SIG-M5 (cell line): ENCODE measurements around the gene ABL1.

Source experiments
- DNase-seq: peaks from one replicate; lab custom pipeline; 2025; lab: John Stamatoyannopoulos, UW

Gene ABL1

DNA sequence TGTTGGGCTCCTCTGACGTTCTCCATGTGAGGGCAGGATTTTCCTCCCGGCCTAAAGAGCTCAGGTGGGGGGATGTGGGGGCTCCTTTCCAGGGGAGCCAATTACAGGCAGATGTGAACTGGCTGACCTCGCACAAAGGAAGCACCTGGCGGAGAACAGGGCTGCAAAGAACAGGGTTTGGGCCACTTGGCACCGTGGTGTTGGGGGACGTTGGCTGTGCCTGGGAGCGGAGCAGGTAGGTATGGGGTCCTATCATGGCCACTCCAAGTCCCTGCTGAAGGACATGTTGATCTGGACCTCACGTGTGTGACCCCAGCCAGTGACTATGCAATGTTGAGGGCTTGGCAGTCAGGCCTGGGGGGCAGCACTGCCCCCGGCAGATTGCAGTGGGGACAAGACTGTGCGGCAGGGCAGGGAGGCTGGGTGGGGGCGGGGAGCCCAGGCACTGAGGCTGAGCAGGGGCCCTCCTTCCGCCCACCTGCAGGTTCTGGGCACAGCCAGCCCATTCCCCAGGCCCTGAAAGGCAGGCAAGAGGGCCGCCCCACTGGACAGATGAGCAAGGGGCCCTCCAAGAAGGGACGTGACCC is 84.6 kb downstream of the ABL1 start:
- no peak for DNase-seq

DNA sequence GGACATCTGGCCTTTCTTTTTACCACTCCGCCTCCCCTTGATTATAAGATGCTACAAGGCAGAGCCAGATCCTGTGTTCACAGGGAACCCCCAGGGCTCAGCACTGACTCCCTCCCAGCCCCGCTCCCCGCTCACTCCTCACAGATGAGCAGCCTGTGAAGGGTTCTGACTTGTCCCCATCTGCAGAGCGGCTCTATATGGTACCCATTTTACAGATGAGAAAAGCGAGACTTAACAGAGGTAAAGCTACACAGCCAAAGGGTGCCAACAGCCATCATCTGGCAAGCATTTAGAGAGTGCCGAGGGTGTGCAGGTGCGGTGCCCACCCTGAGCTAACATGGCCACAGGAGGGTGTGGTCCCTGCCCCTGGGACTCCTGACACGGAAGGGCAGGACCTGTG is 85.2 kb downstream of the ABL1 start:
- DNase-seq: no peak

DNA sequence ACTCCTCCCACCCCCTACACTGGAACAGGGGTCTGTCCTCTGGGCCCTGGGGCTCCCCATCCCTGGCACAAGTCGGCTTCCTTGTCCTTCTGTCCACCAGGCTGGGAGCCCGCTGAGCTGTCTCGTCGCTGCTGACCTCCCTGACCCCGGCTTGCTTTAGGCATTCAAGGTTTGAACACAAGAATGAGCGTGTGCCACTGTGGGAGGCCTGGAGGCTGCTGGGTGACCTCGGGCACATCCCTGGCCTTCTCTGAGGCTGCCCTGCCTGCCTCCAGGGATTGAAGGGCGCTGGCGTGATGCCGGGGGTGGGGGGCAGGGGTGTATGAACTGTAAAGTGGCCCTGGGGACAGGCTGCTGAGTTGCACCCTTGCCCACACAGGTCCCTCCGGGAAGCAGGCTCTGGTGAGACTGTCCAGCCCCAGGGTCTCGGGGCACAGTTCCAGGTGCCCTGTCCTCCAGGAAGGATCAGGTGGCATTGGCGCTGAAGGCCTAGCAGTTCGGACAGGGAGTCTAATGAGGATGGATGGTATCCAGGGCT is 85.8 kb downstream of the ABL1 start:
- no peak for DNase-seq

DNA sequence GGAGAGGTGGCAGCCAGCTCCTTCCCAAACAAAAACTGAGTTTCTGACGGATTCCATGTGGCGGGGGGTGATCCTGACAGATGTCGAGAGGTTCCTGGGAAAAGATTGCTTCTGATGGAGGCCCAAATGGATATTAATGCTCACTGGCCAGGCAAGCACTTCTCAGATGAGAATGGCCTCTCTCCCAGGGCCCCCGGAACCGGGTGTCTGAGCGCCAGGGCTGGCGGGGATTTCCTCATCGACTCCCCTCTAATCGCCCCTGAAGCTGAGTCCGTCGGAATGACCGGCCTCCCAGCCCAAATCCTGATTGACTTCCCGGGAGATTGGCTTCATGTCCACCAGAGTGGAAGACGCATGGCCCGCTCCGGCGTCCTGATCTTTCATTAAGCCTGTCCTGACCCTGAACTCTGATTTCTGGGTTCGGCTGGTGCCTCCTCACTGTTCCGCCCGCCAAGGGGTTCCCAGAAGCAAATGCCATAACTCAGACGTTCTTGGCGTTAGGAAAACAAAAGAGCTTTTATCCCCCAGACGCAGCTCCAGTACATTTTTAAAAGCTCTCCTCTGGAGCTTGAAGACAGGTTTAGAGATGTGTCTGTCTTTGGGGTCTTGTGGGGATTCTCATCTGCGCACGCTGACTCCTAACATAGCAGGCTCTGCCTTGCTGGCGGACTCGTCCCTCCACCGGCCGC is 86.4 kb downstream of the ABL1 start:
- no peak for DNase-seq

DNA sequence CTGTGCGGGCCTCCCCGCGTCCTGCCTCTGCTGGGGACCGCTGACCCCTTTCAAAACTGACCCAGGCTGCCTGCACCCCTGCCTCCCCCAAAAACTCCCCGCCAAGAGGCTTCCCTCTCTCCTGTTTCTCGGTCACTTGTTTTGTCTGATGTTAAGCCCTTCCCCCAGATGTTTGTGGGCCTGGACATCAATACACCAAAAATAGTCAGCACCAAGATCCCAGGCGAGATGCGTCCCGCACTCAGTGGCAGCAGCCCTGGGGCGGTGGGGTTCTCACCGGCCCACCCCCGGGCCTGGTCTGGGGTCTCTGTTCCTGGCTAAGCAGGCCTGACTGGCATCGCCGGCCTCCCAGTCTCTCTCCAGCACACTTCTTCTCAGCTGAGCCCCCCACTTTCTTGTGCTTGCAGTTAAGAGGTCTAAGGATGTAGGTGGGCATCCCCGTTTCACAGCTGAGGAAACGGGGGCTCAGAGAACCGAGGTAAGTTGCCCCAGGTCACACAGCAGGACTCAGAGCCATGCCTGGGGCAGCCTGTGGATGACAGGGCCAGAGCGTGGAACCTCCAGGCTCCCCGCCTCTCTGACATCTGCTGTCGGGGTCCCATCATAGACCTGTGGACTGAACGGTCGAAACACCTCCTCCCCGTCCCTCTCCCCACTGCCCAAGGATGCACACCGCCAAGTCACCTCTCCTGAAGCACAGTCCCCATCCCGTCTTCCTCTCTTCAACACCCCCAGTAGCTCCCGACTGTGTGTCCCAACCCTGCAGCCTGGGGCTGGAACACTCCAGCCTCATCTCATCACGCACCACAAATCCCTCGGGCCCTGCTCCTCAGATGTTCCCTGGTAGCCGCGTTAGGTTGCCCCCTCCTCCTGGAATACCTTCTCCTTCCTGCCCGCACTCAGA is 87.2 kb downstream of the ABL1 start:
- DNase-seq: no peak

DNA sequence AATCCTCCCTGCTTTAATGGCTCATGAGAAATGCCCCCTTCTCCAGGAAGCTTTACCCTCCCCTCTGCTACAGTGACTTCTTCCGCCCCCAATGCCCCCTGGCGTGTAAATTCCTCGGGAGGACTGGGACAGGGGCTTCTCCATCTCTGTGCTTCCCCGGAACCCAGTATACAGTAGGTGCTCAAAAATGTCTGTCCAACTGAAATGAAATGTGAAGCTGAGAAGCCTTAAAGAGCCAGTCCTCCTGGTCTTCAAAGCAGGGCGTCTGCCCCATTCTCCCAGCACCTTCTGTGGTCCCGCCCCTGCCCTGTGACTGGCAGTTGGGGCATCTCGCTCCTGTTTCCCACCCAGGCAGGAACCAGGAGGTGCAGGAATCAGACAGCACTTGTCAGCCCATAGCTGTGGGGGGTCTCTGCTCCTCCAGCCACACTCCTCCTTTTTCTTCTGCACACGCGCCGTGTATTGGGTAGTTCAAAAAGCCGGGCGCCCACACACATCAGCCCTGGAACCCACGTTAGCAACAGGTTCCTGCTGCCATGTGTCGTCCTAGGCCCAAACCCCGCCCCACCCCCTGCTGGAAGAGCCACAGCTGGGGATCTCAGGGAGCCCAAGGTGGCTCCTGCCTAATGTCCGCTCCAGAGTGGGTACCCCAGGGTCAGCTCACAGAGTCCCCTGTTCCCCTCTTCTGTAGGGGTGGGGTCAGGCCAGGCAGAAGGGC is 88.0 kb downstream of the ABL1 start:
- DNase-seq: no peak

DNA sequence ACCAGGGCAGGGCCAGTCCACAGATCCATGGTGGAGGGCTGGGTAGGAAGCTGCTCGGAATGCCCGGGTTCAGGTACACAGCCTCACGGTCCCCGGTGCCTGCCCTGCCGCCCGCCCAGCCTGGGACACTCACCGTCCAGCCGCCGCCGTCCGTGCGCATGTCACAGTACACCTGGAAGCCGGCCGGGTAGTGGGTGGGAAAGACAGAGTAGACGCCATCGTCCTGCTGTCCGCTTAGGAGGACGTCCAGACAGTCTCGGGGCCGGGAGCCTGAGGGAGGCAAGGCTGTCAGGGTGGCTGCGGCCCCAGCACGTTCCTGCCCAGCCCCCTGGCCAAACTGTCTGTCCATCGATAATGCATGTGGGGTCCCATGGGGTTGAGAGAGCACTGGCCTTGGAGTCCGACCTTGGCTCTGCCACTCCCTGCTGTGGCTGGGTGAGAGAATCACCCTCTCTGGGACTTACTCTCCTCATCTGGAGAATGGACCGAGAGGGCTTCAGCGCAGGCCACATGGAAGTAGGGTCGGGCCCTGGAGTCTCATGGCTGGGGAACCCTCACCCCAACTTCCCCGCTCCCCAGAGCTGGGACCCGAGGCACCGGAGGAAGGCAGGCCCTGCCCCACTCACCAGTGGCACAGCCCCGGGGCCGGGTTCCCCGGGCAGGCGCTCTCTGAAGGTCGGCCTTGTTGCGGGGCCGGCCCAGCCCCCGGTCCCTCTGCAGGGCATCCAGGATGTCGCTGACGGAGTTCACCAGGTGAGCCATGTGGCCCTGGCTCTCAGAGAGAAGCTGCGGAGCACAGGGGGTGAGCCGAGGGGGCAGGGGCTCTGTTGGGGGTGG is 88.8 kb downstream of the ABL1 start:
- DNase-seq: no peak

DNA sequence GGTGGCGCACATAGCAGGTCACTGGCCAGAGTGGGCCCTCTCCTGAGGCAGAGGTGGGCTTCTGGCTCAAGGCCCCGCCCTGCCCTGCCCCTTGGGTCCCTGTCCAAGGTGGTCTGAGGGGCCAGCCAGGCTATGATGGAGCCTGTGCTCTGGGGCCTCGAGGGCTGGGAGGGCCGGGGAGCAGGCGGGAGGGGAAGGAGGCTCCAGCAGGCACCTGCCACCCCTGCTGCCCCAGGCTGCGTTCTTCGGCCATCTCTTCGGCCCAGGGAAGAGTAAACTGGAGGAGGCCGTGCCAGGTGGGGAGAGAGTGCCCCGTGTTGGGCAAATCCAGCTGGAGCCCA is 89.4 kb downstream of the ABL1 start:
- DNase-seq: no peak

DNA sequence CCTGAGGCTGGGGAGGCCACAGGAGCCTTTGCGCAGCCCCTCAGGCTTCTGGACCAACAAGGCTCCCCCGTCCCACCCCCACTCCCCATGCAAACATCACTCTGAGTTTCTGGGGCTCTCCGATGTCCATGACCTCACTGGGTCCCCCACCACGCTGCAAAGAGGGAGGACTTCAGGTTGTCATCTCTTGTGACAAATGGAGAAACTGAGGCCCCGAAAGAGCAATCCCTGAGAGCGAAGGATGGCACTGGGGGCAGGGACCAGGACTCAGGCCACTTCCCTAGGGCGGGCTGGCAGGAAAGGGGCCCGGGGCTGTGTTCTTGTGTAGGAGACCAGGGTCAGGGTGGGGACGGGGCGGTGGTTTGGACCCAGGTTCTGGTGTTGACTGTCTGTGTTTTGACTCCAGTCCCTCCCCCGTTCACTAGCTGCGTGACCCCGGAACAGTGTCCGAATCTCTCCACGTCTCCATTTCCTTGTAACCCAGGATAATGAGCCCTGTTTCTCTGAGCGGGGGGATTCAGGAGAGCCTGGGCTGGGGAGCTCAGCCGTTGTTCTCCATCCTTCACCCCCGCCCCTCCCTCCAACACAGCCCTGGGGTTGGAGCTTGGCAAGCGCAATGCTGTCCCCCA is 90.1 kb downstream of the ABL1 start:
- DNase-seq: no peak

DNA sequence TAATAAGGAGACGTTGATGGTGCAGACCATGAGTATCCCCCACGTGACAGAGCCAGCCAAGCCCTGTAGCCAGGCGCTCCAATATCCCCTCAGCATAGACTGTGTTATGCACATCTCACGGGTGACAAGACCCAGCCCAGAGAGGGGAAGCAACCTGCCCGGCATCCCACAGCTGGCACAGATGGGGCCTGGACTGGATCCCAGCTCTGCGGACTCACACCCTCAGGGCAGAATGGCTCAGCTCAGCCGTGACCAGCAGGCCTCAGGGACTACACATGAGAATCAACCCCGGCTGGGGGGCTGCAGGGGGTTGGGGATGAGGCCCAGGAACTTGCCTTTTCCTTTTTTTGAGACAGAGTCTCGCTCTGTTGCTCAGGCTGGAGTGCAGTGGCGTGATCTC is 92.3 kb downstream of the ABL1 start:
- DNase-seq: no peak

DNA sequence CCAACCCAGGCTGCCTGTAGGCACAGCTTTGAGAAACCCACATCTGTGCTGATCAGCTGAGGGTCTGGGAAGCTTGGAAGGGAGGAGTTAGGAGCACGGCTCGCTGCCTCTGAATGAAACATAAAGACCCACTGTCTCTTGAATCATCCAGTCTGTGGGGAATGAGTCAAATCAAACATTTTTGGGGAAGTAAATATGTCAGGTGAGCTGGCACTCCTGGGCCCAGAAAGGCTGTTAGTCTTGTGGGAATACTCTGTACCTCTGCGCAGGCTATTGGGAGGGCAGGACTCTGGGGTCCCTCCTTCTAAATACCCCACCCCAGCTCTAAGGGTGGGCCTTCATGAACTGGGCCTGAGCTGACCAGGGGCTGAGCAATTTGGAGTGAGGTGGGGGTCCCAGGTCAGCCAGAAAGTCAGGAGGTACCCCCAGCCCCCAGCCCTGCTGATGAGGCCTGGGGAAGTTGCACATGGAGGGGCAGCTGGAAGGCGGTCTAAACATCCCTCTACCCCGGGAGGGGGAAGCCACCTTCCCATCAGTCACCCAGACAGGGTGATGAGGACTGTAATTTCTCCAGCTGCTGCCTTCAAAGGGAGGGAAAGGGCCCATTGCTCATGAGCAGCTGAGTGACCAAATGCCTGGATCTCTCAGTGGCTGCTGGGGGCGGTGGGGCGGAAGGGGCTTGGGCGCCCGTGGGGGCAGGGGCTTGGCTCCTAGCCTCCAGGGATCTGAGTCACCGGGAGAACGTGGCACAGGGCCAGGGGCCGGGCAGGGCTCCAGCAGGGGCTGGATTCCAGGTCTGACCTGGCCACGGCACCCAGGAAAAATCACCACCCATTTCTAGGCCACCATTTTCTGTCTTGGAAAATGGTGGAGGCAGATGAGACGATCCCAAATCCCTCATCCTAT is 93.2 kb downstream of the ABL1 start:
- DNase-seq: no peak

DNA sequence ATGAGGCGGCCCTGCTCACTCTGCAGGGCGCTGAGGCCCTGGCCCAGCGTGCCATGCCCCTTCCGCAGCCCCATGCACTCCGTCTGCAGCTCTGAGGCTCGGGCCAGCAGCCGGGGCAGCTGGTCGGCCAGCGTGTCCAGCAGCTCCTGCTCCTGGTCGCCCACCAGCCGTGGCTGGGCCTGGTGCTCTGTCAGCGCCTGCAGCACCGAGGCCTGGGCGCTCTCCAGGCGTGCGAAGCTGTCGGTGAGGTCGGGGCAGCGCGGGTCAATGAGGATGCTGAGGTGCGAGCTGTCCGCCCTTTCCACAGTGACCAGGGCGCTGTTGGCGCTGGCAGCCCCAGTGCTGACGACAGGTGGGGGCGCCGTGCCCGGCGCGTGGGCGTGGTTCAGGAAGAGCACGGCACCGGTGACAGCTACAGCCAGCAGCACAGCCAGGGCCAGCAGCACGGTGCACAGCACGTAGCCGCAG is 94.6 kb downstream of the ABL1 start:
- no peak for DNase-seq

DNA sequence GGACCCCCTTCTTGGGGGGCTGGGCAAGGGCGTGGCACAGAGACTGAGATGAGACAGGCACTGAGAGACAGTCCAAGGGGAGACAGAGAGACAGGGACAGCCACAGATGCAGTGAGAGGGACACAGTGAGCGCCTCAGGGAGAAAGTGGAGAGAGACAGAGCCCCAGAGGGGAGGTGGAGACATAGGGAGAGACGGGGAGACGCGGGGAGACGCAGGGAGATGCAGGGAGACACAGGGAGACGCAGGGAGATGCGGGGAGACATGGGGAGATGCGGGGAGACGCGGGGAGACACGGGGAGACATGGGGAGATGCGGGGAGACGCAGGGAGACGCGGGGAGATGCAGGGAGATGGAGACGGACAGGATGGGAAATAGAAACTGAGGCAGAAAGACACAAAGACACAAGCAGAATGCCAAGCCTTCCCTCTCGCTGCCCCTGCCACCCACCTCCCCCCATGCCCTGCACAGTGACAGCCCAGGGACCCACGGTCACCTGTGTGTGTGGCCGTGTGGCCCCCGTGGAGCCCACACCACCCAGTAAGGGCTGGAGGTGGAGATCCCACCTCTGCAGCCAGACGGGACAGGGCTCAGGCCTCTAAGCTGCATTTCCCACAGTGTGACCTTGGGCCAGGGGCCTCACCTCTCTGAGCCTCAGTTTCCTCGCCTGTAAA is 95.2 kb downstream of the ABL1 start:
- DNase-seq: no peak

DNA sequence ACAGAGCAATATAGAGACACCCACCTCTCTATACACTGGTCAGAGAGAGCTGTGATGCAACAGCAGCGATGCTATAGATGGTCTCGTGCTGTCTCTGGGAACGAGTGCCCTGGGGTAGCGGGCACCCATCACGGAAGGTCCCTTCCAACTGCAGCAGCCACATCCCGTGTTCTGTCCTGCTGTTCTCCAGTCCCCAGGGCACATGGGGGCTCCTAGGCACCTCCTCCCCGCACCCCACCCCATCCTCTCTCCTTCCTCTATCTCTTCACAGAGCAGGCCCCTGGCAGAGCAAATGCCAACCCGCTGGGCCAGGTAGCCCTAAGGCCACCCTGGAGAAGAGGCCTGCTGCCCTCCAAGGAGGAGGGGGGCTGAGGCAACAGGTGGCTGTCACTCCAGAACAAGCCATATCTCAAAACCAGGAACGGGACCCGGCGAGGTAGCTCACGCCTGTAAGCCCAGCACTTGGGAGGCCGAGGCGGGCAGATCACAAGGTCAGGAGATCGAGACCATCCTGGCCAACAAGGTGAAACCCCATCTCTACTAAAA is 95.8 kb downstream of the ABL1 start:
- DNase-seq: no peak

DNA sequence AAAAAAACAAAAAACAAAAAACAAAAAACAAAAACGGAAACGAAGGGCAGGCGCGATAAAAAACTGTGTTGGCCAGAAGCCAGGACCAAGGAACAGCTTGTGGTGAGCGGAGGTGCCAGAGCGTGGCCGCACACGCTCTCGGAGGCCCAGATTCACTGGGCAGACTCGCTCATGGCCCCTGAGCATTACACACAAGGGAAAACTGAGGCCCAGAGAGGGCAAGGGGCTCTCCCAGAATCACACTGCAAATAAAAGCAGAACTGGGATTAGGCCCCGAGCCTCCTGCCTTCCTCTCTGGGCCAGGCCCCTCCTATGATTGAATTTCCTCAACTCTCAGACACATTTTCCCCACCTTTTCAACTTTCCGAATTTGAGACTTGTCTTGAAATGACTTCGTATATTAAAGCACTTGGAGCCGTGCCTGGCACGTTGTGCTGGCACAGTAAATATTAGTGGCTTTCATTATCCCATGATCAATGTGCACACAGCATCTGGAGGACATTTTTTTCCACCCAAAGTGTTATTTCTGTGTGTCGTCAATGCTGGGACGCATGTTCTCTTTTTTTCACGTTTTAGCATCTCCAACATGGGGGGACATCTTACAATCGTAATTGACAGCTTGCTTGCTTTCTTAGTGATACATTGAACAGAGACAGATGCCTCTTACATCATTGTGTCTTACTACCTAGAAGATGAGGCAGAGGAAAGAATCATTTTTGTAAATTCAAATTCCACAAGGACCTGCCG is 96.6 kb downstream of the ABL1 start:
- no peak for DNase-seq

DNA sequence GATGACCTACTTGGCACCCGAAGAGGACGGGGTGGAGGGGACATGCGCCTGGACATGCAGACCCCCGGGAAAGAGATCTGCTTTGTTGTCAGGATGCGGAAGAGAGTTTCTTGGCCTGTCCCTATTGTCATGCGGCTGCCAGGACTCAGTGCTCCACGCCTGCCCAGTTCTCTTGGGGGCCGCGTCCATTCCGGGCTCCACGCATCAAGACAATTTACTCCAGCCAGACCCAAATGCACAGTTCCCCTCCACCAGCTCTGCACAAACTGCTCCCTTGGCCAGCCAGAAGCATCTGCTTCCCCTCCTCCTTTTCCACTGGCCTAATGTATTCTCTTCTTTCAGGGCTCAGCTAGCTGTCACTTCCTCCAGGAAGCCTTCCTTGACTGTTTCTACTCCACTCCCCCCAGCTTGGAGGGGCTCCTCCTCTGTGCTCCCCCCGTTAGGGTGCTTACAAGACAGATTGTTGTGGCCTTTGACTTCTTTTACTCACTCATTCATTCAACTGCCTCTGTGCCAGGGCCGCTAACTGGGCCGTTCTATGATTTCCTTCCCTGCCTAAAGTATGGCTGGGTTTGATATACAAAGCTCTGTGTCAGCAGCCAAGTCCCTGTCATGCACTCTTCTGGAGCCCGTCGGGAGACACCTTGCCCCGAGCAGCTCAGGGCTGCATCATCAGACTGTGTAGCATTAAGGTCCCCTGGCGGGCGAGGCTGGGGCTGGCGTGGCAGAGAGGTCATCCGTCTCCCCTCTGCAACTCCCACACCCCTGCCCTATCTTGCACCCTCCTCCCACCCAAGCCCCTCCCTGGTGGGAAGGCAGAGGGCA is 97.4 kb downstream of the ABL1 start:
- DNase-seq: no peak
